Measurements from ENCODE around the gene ZNF592.
A peak's percentile ranks its signal among the peaks of the same experiment; 100 is the strongest.

ZNF592 gene

DNA sequence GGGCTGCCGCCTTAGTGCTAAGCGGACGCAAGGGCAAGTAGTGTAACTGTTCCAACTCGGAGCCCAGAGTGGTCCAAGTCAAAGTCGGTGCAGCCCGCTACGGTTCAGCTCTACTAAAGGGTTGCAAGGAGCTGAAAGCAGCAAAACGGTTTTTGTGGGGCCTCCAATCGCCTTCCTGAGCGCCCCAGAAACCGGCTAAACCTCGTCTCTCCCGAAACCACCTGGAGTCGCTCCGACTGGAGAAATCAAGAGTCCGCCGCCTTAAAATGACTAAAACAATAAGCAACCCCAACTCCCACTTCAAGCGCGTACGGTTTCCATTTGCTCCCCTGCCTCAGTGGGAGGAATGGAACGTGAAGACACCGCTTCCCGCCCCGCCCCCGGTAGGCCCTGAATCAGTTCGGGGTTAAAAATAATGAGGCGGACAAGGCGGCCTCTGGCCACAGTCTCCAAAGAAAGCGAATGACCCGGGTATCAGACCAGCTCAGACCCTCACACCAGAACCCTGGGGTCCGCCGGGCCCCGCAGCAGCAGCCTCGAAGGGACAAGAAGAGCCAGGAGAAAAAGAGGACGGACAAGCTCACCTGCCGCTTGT is 32.9 kb upstream of the ZNF592 start:
- TF ChIP-seq, protein P1, sequence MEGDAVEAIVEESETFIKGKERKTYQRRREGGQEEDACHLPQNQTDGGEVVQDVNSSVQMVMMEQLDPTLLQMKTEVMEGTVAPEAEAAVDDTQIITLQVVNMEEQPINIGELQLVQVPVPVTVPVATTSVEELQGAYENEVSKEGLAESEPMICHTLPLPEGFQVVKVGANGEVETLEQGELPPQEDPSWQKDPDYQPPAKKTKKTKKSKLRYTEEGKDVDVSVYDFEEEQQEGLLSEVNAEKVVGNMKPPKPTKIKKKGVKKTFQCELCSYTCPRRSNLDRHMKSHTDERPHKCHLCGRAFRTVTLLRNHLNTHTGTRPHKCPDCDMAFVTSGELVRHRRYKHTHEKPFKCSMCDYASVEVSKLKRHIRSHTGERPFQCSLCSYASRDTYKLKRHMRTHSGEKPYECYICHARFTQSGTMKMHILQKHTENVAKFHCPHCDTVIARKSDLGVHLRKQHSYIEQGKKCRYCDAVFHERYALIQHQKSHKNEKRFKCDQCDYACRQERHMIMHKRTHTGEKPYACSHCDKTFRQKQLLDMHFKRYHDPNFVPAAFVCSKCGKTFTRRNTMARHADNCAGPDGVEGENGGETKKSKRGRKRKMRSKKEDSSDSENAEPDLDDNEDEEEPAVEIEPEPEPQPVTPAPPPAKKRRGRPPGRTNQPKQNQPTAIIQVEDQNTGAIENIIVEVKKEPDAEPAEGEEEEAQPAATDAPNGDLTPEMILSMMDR (IDR thresholded peaks at IDR 0.05; ENCODE audit: low read depth, low read length, missing control alignments), result no peak
- peak overlapping the region; percentile 77 for H3K4me3 ChIP-seq (ENCODE audit: low read depth, low read length)
- no peak for DNase-seq (ENCODE audit: low read depth)
- in situ Hi-C loops (cut with HindIII; ENCODE audit: low sequenced_read_pairs), result no loop called here

DNA sequence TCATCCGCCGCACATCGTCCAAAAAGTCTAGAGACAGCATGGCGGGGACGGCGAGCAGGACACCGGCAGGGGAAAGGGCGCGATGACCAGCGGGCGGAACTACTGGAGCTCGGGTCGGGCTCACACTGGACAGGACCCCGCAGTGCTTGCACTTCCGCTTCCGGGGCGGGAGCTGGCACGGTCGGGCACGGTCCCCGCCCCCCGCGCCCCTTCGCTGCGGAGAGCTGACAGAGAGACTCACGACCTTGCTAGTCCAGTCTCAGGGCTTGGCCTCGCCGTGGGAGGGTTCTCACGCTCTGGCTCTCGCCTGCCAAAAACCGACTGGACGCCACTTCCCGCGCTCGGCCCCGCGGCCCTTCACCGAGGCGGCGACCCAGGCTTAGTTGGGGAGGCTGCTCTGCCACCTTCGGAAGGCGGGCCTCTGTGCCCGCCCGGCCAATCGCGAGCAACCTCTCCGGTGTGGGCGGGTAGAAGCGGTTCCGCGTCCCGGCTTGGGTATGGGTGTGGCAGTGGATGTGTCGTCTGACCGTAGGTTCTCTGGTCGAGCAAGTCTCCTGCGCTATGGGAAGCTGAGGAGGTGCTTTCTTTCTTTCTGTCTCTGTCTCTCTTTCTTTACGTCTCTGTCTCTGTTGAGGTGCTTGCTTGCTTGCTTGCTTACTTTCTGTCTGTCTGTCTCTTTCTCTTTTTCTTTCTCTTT is 32.2 kb upstream of the ZNF592 start, which contains the start of gene SEC11A:
Gene SEC11A (minus strand): TSS at position 104 of the 697 bp plus-strand sequence. CDS start 64 bp downstream, at position 40.
- in situ Hi-C loops (cut with HindIII; ENCODE audit: low sequenced_read_pairs), result no loop called here
- TF ChIP-seq, protein P1 (IDR thresholded peaks at IDR 0.05; ENCODE audit: low read depth, low read length, missing control alignments), result no peak
- peak within 1 kb of the TSS; percentile 77 for H3K4me3 ChIP-seq (ENCODE audit: low read depth, low read length)
- peak; percentile 68 for DNase-seq (ENCODE audit: low read depth)

- in situ Hi-C loops (cut with HindIII; ENCODE audit: low sequenced_read_pairs), result no loop called here
- no peak overlapping the region for H3K4me3 ChIP-seq (ENCODE audit: low read depth, low read length)
- TF ChIP-seq, protein P1 (IDR thresholded peaks at IDR 0.05; ENCODE audit: low read depth, low read length, missing control alignments), result no peak
- DNase-seq (ENCODE audit: low read depth), result no peak
Measured at GRCh38 chr15:84721371-84721770, 27.0 kb upstream of the ZNF592 start.

GRCh38 chr15:84722628-84723027 is 25.8 kb upstream of the ZNF592 start:
- TF ChIP-seq, protein P1 (IDR thresholded peaks at IDR 0.05; ENCODE audit: low read depth, low read length, missing control alignments), result no peak
- H3K4me3 ChIP-seq (ENCODE audit: low read depth, low read length), result no peak overlapping the region
- in situ Hi-C loops (cut with HindIII; ENCODE audit: low sequenced_read_pairs), result no loop called here
- DNase-seq (ENCODE audit: low read depth), result no peak

DNA sequence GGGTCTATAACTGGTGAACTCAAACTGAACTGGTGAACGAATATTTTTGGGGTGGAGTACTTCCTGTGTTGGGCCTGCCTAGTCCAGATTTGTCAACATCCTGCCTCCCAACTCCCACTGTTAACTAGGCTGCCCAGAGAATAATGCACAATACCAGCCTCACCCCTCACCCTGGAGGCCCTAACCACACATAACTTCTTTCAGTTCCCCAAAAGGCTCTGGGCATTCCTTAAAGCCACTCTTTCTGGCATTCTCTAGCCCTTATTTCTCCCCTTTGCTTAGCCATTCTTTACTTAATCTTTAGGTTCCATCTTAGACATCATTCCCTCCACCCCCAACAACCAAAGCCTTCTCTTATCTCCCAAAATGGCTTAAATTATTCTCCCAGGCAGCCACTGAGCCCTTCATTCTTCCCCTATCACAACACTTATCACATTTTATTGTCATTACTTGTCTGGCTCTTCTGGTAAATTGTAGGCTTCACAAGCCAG is 23.3 kb upstream of the ZNF592 start:
- in situ Hi-C loops (cut with HindIII; ENCODE audit: low sequenced_read_pairs), result no loop called here
- no peak overlapping the region for H3K4me3 ChIP-seq (ENCODE audit: low read depth, low read length)
- DNase-seq (ENCODE audit: low read depth), result no peak
- TF ChIP-seq, protein P1 (IDR thresholded peaks at IDR 0.05; ENCODE audit: low read depth, low read length, missing control alignments), result no peak

GRCh38 chr15:84727429-84727828 is 21.0 kb upstream of the ZNF592 start:
- TF ChIP-seq, protein P1 (IDR thresholded peaks at IDR 0.05; ENCODE audit: low read depth, low read length, missing control alignments), result no peak
- in situ Hi-C loops (cut with HindIII; ENCODE audit: low sequenced_read_pairs), result no loop called here
- no peak overlapping the region for H3K4me3 ChIP-seq (ENCODE audit: low read depth, low read length)
- DNase-seq (ENCODE audit: low read depth), result no peak

Measured in astrocyte of the cerebellum (primary cell).